Gastroesophageal sphincter (tissue), 4 donors: ENCODE data around the gene SETD9. TPM values are rescaled to one million over a fixed set of nuclear protein-coding genes. Genes with fewer than 3 reads are reported as not detected.

Experiments used
- ATAC-seq: fragments of 150-250 bp; one replicate; pipeline ENCODE4 v1.9.1; 2016; ENCODE audit warnings: mild to moderate bottlenecking, moderate library complexity
- H3K27ac ChIP-seq, 4 donors: fragments of 200-600 bp; sonication (generic) in 3 of 4; 1 replicate in 3 of 4; 2 replicates in 1 of 4; pipeline ENCODE4 v1.5.1; 2016 to 2019
- H3K27me3 ChIP-seq: fragments of 200-600 bp; sonication (generic); one replicate; pipeline ENCODE4 v1.5.1; 2019
- H3K36me3 ChIP-seq, 2 donors: fragments of 200-600 bp; sonication (generic); one replicate each; pipeline ENCODE4 v1.5.1; 2019; ENCODE audit warnings: control low read depth in 1 of 2
- H3K4me1 ChIP-seq, 3 donors: fragments of 200-600 bp; sonication (generic); 1 replicate in 2 of 3; 2 replicates in 1 of 3; pipeline ENCODE4 v1.5.1; 2016 to 2019; ENCODE audit warnings: control low read depth in 2 of 3
- H3K4me3 ChIP-seq, 2 donors: fragments of 200-600 bp; sonication (generic); one replicate each; pipeline ENCODE4 v1.5.1; 2019; ENCODE audit warnings: mild to moderate bottlenecking in 1 of 2, moderate library complexity in 1 of 2
- H3K9me3 ChIP-seq, 3 donors: fragments of 200-600 bp; sonication (generic); one replicate each; pipeline ENCODE4 v1.5.1; 2017 to 2019; ENCODE audit warnings: control low read depth in 2 of 3
- EP300 ChIP-seq: sonication (generic); formaldehyde crosslinking; IDR thresholded peaks from one replicate; pipeline ENCODE4 v1.6.1; 2017; ENCODE audit warnings: antibody characterized with exemption, mild to moderate bottlenecking
- POLR2A ChIP-seq, 2 donors: fragments of 450-650 bp; IDR thresholded peaks; one replicate each; pipeline ENCODE4 v1.6.1; 2017; ENCODE audit warnings: antibody characterized with exemption in 2 of 2, mild to moderate bottlenecking in 2 of 2, moderate library complexity in 1 of 2
- POLR2AphosphoS5 ChIP-seq: sonication (generic); formaldehyde crosslinking; IDR thresholded peaks from one replicate; pipeline ENCODE4 v1.6.1; 2017; ENCODE audit warnings: antibody characterized with exemption
- WGBS, 2 donors: methylation state at CpG; one replicate each; pipeline ENCODE4 v1.1.5; 2018; ENCODE audit warnings: low coverage in 1 of 2; 5-methylcytosine and 5-hydroxymethylcytosine counted together
- total RNA-seq, 4 donors: library from RNA; depleted of rRNA; stranded (reverse); fragments of >200 nt; gene quantifications; one replicate each; pipeline ENCODE4 v1.1.0, GENCODE V29; 2016
- TF ChIP-seq, protein P1 (sequence below), 4 experiments: fragments of 200-600 bp in 2 of 4; fragments of 450-650 bp in 2 of 4; sonication (generic) in 1 of 4; IDR thresholded peaks; one replicate each; pipeline ENCODE4 v1.5.1; 2017 to 2019; ENCODE audit warnings: antibody characterized with exemption in 4 of 4, mild to moderate bottlenecking in 2 of 4, moderate library complexity in 2 of 4

Gene SETD9
- total RNA-seq, 4 donors from 2014 or later = 5.9 to 19.6 (median 15.5) TPM

DNA sequence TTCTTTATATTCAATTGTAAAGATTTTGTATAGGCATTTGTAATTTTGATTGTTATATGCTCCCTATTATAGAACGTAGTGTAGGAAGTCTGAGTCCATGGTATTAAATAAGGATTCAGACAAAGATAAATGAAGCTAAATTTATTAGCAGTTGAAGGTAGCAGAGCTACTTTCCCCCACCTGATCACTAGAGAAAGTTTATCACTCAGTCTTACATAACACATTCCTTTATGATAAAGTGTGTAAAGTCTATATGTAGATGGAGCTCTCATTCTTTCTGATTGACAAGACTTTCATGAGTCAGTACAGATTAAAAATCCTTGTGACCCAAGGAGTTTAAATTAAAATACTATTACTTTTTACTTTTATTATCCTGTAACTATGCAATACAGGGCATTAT, 44.9 kb downstream of the SETD9 start:
- H3K4me1 ChIP-seq = peaks cover 0 to 23% (median 0%) of the 10 kb centered on the region in 3 donors
- H3K4me3 ChIP-seq = no peak overlapping the region
- no peak for TF ChIP-seq EP300
- no peak for TF ChIP-seq POLR2AphosphoS5
- no peak for TF ChIP-seq POLR2A (IDR thresholded peaks at IDR 0.05)
- TF ChIP-seq, protein P1, sequence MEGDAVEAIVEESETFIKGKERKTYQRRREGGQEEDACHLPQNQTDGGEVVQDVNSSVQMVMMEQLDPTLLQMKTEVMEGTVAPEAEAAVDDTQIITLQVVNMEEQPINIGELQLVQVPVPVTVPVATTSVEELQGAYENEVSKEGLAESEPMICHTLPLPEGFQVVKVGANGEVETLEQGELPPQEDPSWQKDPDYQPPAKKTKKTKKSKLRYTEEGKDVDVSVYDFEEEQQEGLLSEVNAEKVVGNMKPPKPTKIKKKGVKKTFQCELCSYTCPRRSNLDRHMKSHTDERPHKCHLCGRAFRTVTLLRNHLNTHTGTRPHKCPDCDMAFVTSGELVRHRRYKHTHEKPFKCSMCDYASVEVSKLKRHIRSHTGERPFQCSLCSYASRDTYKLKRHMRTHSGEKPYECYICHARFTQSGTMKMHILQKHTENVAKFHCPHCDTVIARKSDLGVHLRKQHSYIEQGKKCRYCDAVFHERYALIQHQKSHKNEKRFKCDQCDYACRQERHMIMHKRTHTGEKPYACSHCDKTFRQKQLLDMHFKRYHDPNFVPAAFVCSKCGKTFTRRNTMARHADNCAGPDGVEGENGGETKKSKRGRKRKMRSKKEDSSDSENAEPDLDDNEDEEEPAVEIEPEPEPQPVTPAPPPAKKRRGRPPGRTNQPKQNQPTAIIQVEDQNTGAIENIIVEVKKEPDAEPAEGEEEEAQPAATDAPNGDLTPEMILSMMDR (IDR thresholded peaks at IDR 0.05) = no peak
- WGBS, 2 donors = 89 to 100% methylated on average over 1 of the region's 1 CpG
- no peak for ATAC-seq
- H3K9me3 ChIP-seq = no peaks in the 10 kb centered on the region
- H3K27me3 ChIP-seq = no peaks in the 10 kb centered on the region
- H3K36me3 ChIP-seq = no peaks in the 10 kb centered on the region
- no peak overlapping the region for H3K27ac ChIP-seq

DNA sequence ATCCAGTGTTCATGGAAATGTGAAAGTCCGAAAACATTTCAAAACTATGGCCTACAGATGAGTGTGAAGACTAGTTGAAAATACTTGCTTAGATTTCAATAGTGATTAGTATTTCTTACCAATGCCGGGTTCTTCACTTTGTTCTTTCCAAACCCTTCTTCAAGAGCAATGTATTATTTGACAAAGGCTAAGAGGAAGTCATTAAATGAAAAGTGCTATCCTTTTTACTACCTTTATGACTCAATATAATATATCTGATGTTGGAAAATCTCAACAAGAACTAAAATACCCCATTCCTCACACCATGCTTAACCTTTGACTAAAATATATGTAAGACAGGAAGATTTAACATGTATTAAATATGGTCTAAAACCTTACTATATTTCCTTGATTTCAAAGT, 49.2 kb downstream of the SETD9 start:
- no peaks in the 10 kb centered on the region for H3K9me3 ChIP-seq
- no peak overlapping the region for H3K27ac ChIP-seq
- no peaks in the 10 kb centered on the region for H3K36me3 ChIP-seq
- H3K27me3 ChIP-seq = peaks cover 9% of the 10 kb centered on the region
- H3K4me3 ChIP-seq = no peak overlapping the region
- TF ChIP-seq POLR2A (IDR thresholded peaks at IDR 0.05) (no peak), EP300 (no peak), POLR2AphosphoS5 (no peak)
- TF ChIP-seq, protein P1 (IDR thresholded peaks at IDR 0.05) = no peak
- WGBS, 2 donors = 94 to 95% methylated on average over 2 of the region's 2 CpGs
- no peaks in the 10 kb centered on the region for H3K4me1 ChIP-seq
- ATAC-seq = no peak

DNA sequence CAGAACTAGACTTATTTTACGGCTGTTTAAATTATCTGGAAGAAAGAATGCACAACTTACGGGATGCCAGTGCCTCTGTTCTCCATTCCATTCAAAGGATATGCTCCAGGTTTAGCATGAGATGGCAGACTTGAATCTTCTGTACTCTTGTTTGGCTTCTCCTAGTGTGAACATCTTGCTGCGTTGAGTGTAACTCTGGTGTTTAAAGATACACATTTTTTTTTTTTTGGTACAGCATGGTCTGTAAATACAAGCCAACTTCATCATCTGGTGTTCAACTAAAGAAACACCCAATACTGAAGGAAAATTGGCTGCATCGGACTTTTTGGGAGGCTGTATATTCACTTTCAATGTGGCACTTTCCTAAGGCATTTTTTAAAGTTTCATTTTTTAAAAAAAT, 49.9 kb downstream of the SETD9 start:
- Histone ChIP-seq H3K27ac (no peak overlapping the region), H3K36me3 (no peaks in the 10 kb centered on the region), H3K9me3 (no peaks in the 10 kb centered on the region), H3K4me1 (no peaks in the 10 kb centered on the region), H3K4me3 (no peak overlapping the region), H3K27me3 (peaks cover 9% of the 10 kb centered on the region)
- 62 to 77% methylated on average over 3 to 4 of the region's 4 CpGs for WGBS, 2 donors
- TF ChIP-seq POLR2A (IDR thresholded peaks at IDR 0.05) (no peak), POLR2AphosphoS5 (no peak), EP300 (no peak)
- TF ChIP-seq, protein P1 (IDR thresholded peaks at IDR 0.05) = no peak
- no peak for ATAC-seq

DNA sequence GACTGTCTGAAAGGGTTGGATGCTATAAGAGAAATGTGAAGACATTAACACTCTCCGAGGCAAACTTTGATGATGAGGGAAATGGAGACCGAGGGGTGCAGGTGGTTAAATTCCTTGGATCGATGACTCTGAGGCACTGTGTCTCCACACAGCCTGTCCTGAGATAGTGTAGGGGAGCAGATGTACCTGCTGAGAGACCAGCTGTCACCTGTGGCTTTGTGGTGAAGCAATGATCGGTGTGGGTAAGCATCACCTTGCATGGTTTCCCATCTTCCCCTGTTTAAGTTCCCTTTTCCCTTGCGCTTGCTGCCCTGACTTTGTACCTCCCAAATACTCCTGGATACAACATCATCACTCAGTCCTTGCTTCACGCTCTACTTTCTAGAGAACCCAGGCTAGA, 52.4 kb downstream of the SETD9 start:
- no peak overlapping the region for H3K4me3 ChIP-seq
- no peak for ATAC-seq

DNA sequence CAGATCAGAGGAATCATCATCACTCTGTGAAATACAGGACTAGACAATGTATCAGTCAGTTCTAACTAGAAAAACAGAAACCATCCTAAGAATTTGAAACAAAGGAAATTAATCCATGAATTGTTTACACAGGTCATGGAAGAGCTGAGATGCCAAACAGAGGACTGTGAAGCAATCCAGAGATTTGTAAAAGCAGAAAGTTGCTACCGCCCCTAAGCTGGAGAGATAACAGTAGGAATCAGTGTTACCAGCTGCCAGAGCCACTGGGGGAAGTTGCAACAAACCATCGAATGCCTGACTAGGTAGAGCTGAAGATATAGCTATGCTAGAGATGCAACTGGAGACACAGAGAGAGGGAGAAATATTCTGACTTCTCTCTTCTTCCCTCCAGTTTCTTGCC, 52.9 kb downstream of the SETD9 start:
- 18 to 45% methylated on average over 2 of the region's 2 CpGs for WGBS, 2 donors
- no peak for ATAC-seq
- TF ChIP-seq POLR2A (IDR thresholded peaks at IDR 0.05) = no peak
- no peak for TF ChIP-seq POLR2AphosphoS5
- TF ChIP-seq, protein P1 (IDR thresholded peaks at IDR 0.05) = no peak
- TF ChIP-seq EP300 = no peak

More for the DNA sequence above, 52.4 kb downstream of the SETD9 start:
- 89% methylated on average over 6 of the region's 6 CpGs; no CpG with 5 or more reads in 1 of the 2 donors for WGBS, 2 donors
- Histone ChIP-seq H3K36me3 (no peaks in the 10 kb centered on the region), H3K9me3 (no peaks in the 10 kb centered on the region), H3K27me3 (peaks cover 17% of the 10 kb centered on the region), H3K4me1 (no peaks in the 10 kb centered on the region), H3K27ac (no peak overlapping the region)
- no peak for TF ChIP-seq POLR2A (IDR thresholded peaks at IDR 0.05)
- TF ChIP-seq, protein P1 (IDR thresholded peaks at IDR 0.05) = no peak
- TF ChIP-seq EP300 = no peak
- TF ChIP-seq POLR2AphosphoS5 = no peak

More for the DNA sequence above, 52.9 kb downstream of the SETD9 start:
- Histone ChIP-seq H3K9me3 (no peaks in the 10 kb centered on the region), H3K27ac (no peak overlapping the region), H3K4me1 (no peaks in the 10 kb centered on the region), H3K36me3 (no peaks in the 10 kb centered on the region), H3K27me3 (peaks cover 20% of the 10 kb centered on the region), H3K4me3 (no peak overlapping the region)
